ENCODE results near the gene FBXO34.
A peak's percentile ranks its signal among the peaks of the same experiment; 100 is the strongest.

Gene FBXO34

GRCh38 chr14:55373784-55374705 is 102.8 kb downstream of the FBXO34 start:
- Histone ChIP-seq H3K4me3 (ENCODE audit: low read depth, low read length) (no peak overlapping the region), H3K27ac (no peak overlapping the region), H3K27me3 (replicated peaks) (no peaks in the 10 kb centered on the region), H3K36me3 (replicated peaks) (peaks cover 2% of the 10 kb centered on the region)
- DNase-seq, result no peak
- in situ Hi-C loops (cut with HindIII; ENCODE audit: low pct_ligation_motif_present, low sequenced_read_pairs), result no loop called here
- no peak for TF ChIP-seq CTCF (IDR thresholded peaks at IDR 0.05; ENCODE audit: low read depth, low read length, missing control alignments)

- Histone ChIP-seq H3K27ac (no peak overlapping the region), H3K36me3 (replicated peaks) (peaks cover 2% of the 10 kb centered on the region), H3K27me3 (replicated peaks) (no peaks in the 10 kb centered on the region), H3K4me3 (ENCODE audit: low read depth, low read length) (no peak overlapping the region)
- in situ Hi-C loops (cut with HindIII; ENCODE audit: low pct_ligation_motif_present, low sequenced_read_pairs), result no loop called here
- no peak for TF ChIP-seq CTCF (IDR thresholded peaks at IDR 0.05; ENCODE audit: low read depth, low read length, missing control alignments)
- no peak for DNase-seq
These were observed 103.5 kb downstream of the FBXO34 start for GRCh38 chr14:55374771-55375170.

GRCh38 chr14:55377236-55377635 is 106.0 kb downstream of the FBXO34 start:
- H3K4me3 ChIP-seq (ENCODE audit: low read depth, low read length), result no peak overlapping the region
- H3K27me3 ChIP-seq (replicated peaks), result no peaks in the 10 kb centered on the region
- in situ Hi-C loops (cut with HindIII; ENCODE audit: low pct_ligation_motif_present, low sequenced_read_pairs), result no loop called here
- H3K36me3 ChIP-seq (replicated peaks), result peaks cover 8% of the 10 kb centered on the region
- no peak overlapping the region for H3K27ac ChIP-seq
- TF ChIP-seq CTCF (IDR thresholded peaks at IDR 0.05; ENCODE audit: low read depth, low read length, missing control alignments), result peak; percentile 24
- no peak for DNase-seq

GRCh38 chr14:55381040-55381439 is 109.8 kb downstream of the FBXO34 start:
- Histone ChIP-seq H3K27me3 (replicated peaks) (no peaks in the 10 kb centered on the region), H3K27ac (no peak overlapping the region), H3K4me3 (ENCODE audit: low read depth, low read length) (no peak overlapping the region), H3K36me3 (replicated peaks) (peaks cover 8% of the 10 kb centered on the region)
- in situ Hi-C loops (cut with HindIII; ENCODE audit: low pct_ligation_motif_present, low sequenced_read_pairs), result no loop called here
- no peak for DNase-seq
- TF ChIP-seq CTCF (IDR thresholded peaks at IDR 0.05; ENCODE audit: low read depth, low read length, missing control alignments), result no peak

GRCh38 chr14:55381561-55381960 is 110.3 kb downstream of the FBXO34 start:
- no peak for TF ChIP-seq CTCF (IDR thresholded peaks at IDR 0.05; ENCODE audit: low read depth, low read length, missing control alignments)
- no peak overlapping the region for H3K27ac ChIP-seq
- peaks cover 8% of the 10 kb centered on the region for H3K36me3 ChIP-seq (replicated peaks)
- no peak overlapping the region for H3K4me3 ChIP-seq (ENCODE audit: low read depth, low read length)
- H3K27me3 ChIP-seq (replicated peaks), result no peaks in the 10 kb centered on the region
- DNase-seq, result no peak
- in situ Hi-C loops (cut with HindIII; ENCODE audit: low pct_ligation_motif_present, low sequenced_read_pairs), result no loop called here

All from brain microvascular endothelial cell (primary cell).